Panc1 (cell line): ENCODE measurements around the gene NOL4L. TPM values are rescaled to one million over a fixed set of nuclear protein-coding genes. Genes with fewer than 3 reads are reported as not detected.

Experiments used
- ATAC-seq: fragments of 200-7000 bp; cut with Tn5 transposase; 2 replicates; pipeline ENCODE4 v1.9.1; 2020; ENCODE audit warnings: mild to moderate bottlenecking, moderate library complexity
- BruUV-seq: library from RNA; stranded (reverse); fragments of 400-500 nt; replicated peaks from 2 replicates; lab custom pipeline; 2021; lab: Mats Ljungman, UMichigan
- CTCF ChIA-PET: fragments of 300-600 bp; sonication (Branson Sonifier 250); formaldehyde crosslinking; loops from one replicate; lab custom pipeline; 2022; ENCODE audit warnings: antibody characterized with exemption; lab: Charles Lee
- POLR2A ChIA-PET: fragments of 300-600 bp; sonication (Branson Sonifier 250); formaldehyde crosslinking; loops from one replicate; lab custom pipeline; 2022; ENCODE audit warnings: antibody characterized with exemption; lab: Charles Lee
- DNase-seq: peaks from one replicate; pipeline ENCODE4 v3.0.0-alpha.2; 2010; ENCODE audit warnings: low read depth, low spot score
- H3K27ac ChIP-seq: 2 replicates; pipeline ENCODE4 v1.5.1; 2011; ENCODE audit warnings: mild to moderate bottlenecking, low read length, inconsistent platforms
- H3K27me3 ChIP-seq: fragments of 200-500 bp; sonication (Bioruptor generic); 2 replicates; pipeline ENCODE4 v1.6.0; 2014; ENCODE audit warnings: low read length, inconsistent platforms; ENCODE audit not compliant: control insufficient read depth, insufficient read depth
- H3K36me3 ChIP-seq: fragments of 200-500 bp; sonication (Bioruptor generic); 2 replicates; pipeline ENCODE4 v1.5.1; 2014; ENCODE audit warnings: inconsistent platforms, mild to moderate bottlenecking, low read length, moderate library complexity; ENCODE audit not compliant: control insufficient read depth, insufficient read depth
- H3K4me1 ChIP-seq: 2 replicates; pipeline ENCODE4 v1.5.1; 2011; ENCODE audit warnings: inconsistent platforms, mild to moderate bottlenecking, low read length, moderate library complexity; ENCODE audit not compliant: control insufficient read depth, insufficient read depth
- H3K4me3 ChIP-seq, 2 experiments: 2 replicates each; pipeline ENCODE4 v1.5.1; 2011 to 2012; ENCODE audit warnings: low read depth in 2 of 2, low read length in 2 of 2, mild to moderate bottlenecking in 2 of 2, inconsistent platforms in 1 of 2, moderate library complexity in 1 of 2
- H3K9me3 ChIP-seq: fragments of 200-500 bp; sonication (Bioruptor generic); 2 replicates; pipeline ENCODE4 v1.5.1; 2014; ENCODE audit warnings: low read depth, mild to moderate bottlenecking, inconsistent platforms, low read length, moderate library complexity; ENCODE audit not compliant: control insufficient read depth, insufficient read depth
- CTCF ChIP-seq: fragments of 450-650 bp; IDR thresholded peaks from 2 replicates; pipeline ENCODE4 v1.5.1; 2017; ENCODE audit warnings: mild to moderate bottlenecking
- POLR2AphosphoS5 ChIP-seq: IDR thresholded peaks from 2 replicates; pipeline ENCODE4 v1.6.1; 2012; ENCODE audit warnings: mild to moderate bottlenecking, low read depth, low read length, moderate library complexity
- REST ChIP-seq, 2 experiments: IDR thresholded peaks; 2 replicates each; pipeline ENCODE4 v1.6.1; 2011 to 2012; ENCODE audit warnings: low read depth in 2 of 2, control low read depth in 1 of 2, low read length in 1 of 2, mild to moderate bottlenecking in 1 of 2, moderate library complexity in 1 of 2; ENCODE audit not compliant: insufficient read depth in 1 of 2
- SIN3A ChIP-seq: IDR thresholded peaks from 2 replicates; pipeline ENCODE4 v1.6.1; 2012; ENCODE audit warnings: low read depth, mild to moderate bottlenecking, low read length, moderate library complexity, borderline replicate concordance; ENCODE audit not compliant: insufficient read depth
- TCF7L2 ChIP-seq: IDR thresholded peaks from 2 replicates; pipeline ENCODE4 v1.6.1; 2011; ENCODE audit warnings: mild to moderate bottlenecking, low read depth, low read length, inconsistent platforms
- in situ Hi-C: cut with HindIII; loops from 2 replicates; pipeline ENCODE4 v1.10.0; 2016; ENCODE audit warnings: low sequenced_read_pairs, low pct_unique_long_range_greater_than_20kb
- intact Hi-C: fragments of 100-400 bp; cut with micrococcal nuclease; formaldehyde crosslinking; loops from one replicate; pipeline ENCODE4 v1.10.0; 2022; ENCODE audit not compliant: unreplicated experiment
- total RNA-seq: library from RNA; stranded (reverse); gene quantifications from one replicate; pipeline ENCODE4 v1.2.1, GENCODE V29; 2021; ENCODE audit not compliant: unreplicated experiment

The NOL4L gene
- total RNA-seq, 1 experiment from 2014 or later, result 21.6 TPM

GRCh38 chr20:32553618-32554017 is 31.5 kb downstream of the NOL4L start:
- peaks cover 6% of the 10 kb centered on the region; the same call in 1 of the 2 replicates for H3K4me1 ChIP-seq
- no TSS peak for BruUV-seq
- no peak for TF ChIP-seq POLR2AphosphoS5
- TF ChIP-seq REST (IDR thresholded peaks at IDR 0.05; ENCODE audit: insufficient read depth in 1 of 2, low read depth in 2 of 2, low read length in 1 of 2), result no peak
- no peak for TF ChIP-seq TCF7L2
- no peak for TF ChIP-seq SIN3A
- TF ChIP-seq CTCF, result no peak
- no peak for ATAC-seq
- in situ Hi-C loops, result no loop called here
- H3K27me3 ChIP-seq, result no peaks in the 10 kb centered on the region
- no peak overlapping the region for H3K27ac ChIP-seq
- H3K36me3 ChIP-seq, result no peaks in the 10 kb centered on the region
- no peak overlapping the region for H3K4me3 ChIP-seq
- no peaks in the 10 kb centered on the region for H3K9me3 ChIP-seq
- DNase-seq, result no peak
- ChIA-PET POLR2A (no interaction called here), CTCF (interaction anchor here (0.6 kb wide), 1 partner anchor 72 kb away, joined by 3 read pairs; no protein-coding TSS in a partner anchor)
- intact Hi-C loops, result no loop called here

- Histone ChIP-seq H3K27me3 (no peaks in the 10 kb centered on the region), H3K4me3 (no peak overlapping the region), H3K9me3 (no peaks in the 10 kb centered on the region), H3K36me3 (no peaks in the 10 kb centered on the region), H3K27ac (no peak overlapping the region), H3K4me1 (peaks cover 6% of the 10 kb centered on the region; the same call in 1 of the 2 replicates)
- BruUV-seq, result no TSS peak
- DNase-seq (no peak), ATAC-seq (no peak)
- in situ Hi-C loops (no loop called here), intact Hi-C loops (no loop called here)
- TF ChIP-seq TCF7L2, result no peak
- POLR2A ChIA-PET, result no interaction called here
- CTCF ChIA-PET, result no interaction called here
Measured at GRCh38 chr20:32551693-32552092, 33.4 kb downstream of the NOL4L start.

GRCh38 chr20:32549842-32550241 is 35.3 kb downstream of the NOL4L start:
- no peaks in the 10 kb centered on the region for H3K36me3 ChIP-seq
- DNase-seq (no peak), ATAC-seq (no peak)

More at GRCh38 chr20:32549842-32550241, 35.3 kb downstream of the NOL4L start:
- CTCF ChIA-PET, result no interaction called here
- H3K4me3 ChIP-seq, result no peak overlapping the region
- no peak overlapping the region for H3K27ac ChIP-seq
- TF ChIP-seq REST (IDR thresholded peaks at IDR 0.05; ENCODE audit: insufficient read depth in 1 of 2, low read depth in 2 of 2, low read length in 1 of 2), result no peak
- POLR2A ChIA-PET, result no interaction called here
- peaks cover 6% of the 10 kb centered on the region; the same call in 1 of the 2 replicates for H3K4me1 ChIP-seq
- in situ Hi-C loops, result no loop called here
- no peaks in the 10 kb centered on the region for H3K27me3 ChIP-seq
- H3K9me3 ChIP-seq, result no peaks in the 10 kb centered on the region
- BruUV-seq, result no TSS peak
- intact Hi-C loops, result no loop called here
